ENCODE results near the gene BIRC2.

The BIRC2 gene

DNA sequence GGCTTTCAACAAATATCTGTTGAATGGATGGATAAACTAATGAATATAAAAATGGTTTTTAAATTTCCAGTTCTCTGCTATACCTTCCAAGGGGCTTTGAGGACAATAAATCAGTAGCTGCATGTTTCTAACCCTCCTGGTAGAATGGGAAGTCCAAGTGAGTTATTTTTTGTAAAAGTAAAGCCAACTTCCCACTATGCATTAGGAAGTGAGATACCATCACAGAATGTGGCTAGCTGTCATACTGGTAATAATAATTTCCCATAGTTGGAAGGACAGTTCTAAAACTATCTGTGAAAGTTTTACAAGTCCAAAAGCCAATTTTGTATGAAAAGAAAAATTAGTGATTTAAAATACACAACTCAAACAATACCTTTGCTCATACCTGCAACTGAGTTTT is 55.5 kb downstream of the BIRC2 start:
- DNase-seq: no peak

DNA sequence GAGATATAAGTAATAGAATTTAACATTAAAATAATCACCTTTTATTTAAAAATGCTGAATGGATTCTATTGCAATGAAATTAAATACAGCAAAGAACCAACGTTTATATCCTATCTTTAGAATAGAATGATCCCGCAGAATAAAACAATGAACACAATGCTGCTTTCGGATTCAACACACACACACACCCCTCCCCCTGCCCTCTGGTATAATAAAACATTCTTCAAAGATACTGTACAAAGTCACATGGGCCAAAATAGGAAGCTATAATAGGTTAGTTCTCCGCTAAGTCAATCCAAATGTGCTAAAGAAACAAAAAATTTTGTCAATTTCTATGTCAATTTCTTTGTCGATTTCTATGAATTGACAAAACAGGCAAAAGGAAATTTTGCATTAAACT is 58.5 kb downstream of the BIRC2 start:
- DNase-seq: no peak

DNA sequence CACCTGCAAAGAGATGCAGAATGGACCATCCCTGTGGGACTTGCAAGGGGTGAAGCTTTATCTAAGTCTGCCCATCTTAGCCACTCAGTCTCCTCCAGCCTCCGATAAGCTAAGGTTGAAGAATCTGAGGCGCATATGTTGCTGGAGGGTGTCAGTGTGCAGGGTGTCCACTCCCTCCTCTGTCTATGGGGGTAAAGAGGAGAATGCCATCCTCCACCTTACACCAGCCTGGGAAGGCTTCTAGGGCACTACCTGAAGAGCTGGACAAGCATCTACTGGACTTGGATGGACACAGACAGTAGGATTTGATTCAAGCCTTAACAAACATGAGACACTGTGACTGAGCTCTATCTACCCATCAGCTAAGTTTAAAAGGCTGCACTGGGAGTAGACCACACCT is 59.1 kb downstream of the BIRC2 start:
- no peak for DNase-seq

DNA sequence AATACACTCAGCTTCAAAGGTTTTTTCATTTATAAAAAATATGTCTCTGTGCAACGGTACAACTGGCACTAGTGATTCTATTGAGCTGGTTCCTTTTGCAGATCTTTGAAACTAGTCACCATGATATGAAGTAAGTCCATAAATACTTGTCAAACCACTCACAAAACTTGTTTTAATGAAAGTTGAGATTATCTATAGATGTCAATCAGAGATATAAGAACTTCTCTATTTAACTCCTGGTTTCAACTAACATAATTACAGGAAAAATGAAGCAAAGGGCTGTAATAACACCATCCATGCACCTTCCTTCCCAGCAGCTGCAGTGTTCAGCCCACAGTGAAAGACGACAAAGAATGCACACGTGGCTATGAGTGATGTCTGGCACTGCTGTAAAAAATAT is 60.9 kb downstream of the BIRC2 start:
- no peak for DNase-seq

DNA sequence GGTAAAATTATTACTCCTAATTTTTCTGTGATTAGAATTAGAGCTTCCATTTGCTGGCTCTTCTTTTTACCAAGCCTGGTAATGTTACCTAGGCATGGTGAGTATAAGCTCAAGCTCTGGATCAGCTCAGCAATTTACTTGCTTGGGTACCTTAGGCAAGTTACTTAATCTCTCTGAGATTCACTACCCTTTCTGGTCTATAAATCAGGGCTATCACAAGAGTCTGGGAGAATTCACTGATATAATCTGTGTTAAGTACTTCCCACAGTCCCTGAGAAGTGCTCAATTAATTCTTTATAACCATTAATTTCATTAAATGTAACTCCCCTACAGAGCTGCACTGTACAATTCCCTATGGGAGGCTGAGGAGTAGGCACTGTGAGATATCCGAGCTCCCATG is 61.3 kb downstream of the BIRC2 start:
- no peak for DNase-seq

DNA sequence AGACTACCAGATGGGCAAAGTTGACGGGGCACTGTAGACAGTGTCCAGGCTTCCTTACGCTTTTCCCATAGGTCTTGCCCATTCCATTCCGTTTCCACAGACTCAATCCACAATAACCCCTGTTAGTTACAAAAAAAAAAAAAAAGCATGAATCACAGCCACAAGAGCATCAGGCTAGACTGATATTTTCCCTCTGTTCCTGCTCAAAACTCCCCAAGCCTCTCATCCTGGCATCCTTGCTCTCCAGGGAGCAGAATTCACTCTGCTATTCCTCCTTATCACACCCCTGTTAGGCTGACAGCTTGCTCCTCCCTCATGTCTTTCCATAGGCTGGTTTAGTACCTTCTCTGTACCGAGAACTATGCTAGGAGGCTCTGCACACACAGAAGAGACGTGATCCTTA is 63.4 kb downstream of the BIRC2 start:
- DNase-seq: no peak

DNA sequence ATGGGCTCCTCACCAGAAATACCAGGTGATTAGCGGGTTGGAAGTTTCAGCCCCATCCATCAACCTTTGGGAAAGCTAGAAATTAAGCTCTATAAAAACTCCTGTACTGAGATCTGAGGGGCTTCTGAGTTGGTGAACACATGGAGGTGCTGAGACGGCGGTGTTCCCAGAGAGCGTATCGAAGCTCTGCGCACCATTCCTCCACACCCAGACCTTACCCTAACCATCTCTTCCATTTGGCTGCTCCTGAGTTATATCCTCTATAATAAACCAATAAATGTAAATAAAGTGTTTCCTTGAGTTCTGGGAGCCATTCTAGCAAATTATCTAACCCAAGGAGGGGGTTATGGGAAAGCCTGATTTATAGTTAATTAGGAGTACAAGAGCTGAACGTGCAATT is 64.1 kb downstream of the BIRC2 start:
- no peak for DNase-seq

DNA sequence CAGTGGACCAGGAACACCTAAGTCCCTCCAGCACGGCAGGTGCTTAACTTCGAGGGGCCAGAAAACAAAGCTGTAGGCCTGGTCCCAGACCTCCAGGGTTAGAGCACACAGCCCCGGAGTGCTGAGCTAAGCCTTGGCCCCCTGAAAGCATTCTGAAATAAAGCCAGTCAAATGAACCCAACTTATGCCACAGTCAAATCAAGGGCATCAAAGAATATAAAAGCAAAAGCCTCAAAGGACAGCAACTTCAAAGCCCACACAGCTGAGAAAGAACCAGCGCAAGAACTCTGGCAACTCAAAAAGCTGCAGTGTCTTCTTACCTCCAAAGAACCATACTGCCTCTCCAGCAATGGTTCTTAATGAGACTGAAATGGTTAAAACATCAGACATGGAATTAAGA is 66.5 kb downstream of the BIRC2 start:
- DNase-seq: no peak

DNA sequence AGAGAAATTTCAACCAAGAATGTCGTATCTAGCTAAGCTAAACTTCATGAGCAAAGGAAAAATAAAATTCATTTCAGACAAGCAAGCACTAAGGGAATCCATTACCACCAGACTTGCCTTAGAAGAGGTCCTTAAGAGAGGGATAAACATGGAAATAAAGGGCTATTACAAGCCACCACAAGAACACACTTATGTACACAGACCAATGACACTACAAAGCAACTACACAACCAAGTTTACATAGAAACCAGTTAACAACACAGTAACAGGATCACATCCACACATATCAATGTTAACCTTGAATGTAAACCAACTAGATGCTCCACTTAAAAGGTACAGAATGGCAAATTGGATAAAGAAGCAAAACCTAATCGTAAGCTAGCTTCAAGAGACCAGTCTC is 67.5 kb downstream of the BIRC2 start:
- no peak for DNase-seq

DNA sequence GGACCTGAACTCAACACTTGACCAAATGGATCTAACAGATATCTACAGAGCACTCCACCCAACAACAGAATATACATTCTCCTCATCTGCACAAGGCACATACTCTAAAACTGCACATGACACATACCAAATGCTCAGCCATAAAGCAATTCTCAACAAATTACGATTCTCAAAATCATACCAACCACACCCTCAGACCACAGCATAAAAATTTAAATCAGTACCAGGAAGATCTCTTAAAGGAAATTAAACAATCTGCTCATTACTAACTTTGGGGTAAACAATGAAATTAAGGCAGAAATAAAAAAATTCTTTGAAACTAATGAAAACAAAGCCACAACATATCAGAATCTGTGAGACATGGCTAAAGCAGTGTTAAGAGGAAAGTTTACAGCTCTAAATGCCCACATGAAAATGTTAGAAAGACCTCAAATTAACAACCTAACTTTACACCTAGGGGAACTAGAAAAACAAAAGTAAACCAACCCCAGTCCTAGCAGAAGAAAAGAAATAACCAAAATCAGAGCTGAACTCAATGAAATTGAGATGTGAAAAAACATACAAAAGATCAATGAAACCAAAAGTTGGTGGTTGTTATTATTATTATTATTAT is 68.4 kb downstream of the BIRC2 start:
- DNase-seq: no peak

DNA sequence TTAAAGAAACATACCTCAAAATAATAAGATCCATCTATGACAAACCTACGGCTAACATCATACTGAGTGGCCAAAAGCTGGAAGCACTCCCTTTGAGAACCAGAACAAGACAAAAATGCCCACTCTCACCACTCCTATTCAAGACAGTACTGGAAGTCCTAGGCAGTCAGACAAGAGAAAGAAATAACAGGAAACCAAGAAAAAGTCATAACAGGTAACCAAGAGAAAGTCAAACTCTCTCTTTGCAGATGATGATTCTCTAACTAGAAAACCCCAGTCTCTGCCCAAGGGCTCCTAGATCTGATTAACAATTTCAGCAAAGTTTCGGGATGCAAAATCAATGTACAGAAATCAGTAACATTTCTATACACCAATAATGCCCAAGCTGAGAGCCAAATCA is 70.0 kb downstream of the BIRC2 start:
- no peak for DNase-seq

DNA sequence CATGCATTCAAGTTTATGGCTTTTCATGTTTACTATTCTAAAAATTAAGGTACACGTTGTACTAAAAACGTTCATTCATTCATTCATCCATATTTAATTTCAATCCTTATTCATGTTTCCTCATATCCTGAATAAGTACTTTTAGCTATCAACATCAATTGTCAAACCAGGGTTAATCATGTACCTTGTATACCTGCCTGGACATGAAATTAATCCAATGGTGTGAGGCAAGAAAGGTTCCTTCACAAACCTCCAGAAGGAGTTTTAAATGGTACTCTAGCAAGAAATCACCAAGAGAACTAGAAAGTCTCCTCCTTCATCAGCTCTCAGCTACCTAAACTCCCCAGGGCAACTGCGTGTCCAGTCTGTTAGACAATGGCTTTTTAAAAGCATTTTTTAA is 72.2 kb downstream of the BIRC2 start:
- no peak for DNase-seq

DNA sequence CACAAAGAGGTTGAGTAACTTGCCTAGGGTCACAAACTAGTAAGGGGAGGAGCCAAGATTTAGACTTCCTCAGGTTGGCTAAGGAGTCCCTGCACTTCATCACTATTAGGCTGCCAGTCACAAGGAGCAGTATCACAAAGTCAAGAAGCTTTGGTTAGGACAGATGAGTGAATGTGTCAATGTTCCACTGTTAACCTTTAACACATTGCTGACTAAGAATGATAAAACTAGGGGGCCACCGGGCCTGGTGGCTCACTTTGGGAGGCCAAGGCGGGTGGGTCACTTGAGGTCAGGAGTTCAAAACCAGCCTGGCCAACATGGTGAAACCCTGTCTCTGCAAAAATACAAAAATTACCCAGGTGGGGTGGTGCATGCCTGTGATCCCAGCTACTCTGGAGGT is 73.5 kb downstream of the BIRC2 start:
- no peak for DNase-seq

DNA sequence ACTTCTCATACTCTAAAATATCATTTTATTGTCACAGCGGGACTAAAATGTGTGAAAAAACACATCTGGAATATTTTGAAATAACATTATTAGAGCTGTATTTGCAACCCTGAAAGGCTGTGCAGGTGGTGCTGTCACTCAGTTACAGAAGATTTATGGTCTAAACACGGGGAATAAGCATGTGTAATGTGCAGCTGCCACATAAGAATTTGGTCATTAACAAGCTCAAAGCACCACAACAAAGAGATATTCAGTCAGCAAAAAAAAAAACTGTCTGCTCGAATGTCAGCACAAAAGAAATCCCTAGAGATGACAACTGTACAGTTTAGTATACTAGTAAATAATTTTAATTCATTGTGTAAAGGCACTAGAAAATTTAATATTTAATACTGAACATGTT is 74.2 kb downstream of the BIRC2 start:
- DNase-seq: peak; percentile 31

DNA sequence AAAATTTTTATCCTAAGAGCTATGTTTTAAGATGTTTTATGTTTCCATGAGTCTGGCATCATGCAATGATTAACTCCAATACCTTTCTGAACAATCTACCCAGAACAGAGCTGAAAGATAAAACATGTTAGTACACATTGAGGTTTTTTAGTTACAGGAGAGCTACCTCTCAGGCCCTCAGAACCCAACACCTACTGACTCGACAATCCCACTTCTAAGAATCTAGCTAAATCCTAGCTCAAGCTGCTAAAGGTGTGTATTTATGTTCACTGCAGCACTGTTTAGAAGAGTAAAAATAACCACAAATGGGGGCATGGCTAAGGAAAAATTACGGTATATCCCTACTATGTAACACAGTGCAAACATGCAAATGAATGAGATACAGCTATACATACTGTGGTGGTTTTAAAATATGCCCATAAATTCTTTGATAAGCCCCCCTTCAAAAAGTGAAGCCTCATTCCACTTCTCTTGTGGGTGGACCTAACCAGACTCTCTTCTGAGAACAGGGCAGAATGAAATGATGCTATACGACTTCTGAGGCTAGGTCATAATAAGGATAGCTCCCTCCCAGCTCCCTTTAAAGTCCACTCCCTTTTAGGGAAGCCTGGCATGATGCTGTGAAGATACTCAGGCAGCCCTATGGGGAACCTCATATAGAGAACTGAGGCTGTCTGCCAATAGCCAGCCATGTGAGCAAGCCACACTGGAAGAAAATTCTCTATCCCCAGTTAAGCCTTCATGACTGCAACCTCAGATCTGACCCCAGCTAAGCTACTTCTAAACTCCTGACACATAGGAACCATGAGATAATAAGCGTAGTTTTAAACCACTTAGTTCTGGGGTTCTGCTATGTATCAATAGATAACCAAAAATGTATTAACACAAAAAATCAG is 76.1 kb downstream of the BIRC2 start:
- DNase-seq: no peak

DNA sequence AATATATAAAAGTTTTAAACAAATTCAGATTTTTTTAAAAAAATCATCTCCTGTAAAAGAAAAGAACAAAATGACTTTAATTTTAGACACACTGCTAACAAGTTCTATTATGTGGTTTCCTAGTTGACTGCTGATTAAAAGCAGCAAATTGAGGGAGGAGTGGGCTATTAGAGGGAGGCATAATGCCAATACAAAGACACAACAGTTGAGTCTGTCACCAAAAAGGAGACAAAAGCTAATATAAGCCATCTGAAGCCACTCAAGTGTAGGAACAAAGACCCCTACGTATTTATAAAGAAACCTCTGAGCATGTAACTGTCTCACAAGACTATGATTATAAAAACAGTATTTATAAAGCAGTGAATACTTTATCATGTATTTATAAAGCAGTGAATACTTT is 76.9 kb downstream of the BIRC2 start:
- no peak for DNase-seq

DNA sequence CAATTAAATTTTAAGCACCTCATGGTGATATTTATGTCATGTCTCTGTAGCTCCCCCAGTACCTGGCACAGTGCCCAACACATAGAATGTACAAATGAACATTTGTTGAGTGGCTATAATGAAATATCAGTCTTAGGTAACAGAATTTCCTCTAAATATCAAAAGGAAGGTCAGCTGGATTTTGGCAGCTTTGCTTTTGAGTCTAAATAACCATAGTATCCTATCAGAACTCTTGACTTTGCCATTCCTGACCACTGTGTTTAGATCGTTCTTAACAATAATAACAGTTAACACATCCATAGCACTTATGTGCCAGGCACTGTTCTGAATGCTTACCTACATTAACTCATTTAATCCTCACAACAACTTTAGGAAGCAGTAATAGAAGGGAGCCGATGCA is 79.0 kb downstream of the BIRC2 start:
- DNase-seq: no peak

DNA sequence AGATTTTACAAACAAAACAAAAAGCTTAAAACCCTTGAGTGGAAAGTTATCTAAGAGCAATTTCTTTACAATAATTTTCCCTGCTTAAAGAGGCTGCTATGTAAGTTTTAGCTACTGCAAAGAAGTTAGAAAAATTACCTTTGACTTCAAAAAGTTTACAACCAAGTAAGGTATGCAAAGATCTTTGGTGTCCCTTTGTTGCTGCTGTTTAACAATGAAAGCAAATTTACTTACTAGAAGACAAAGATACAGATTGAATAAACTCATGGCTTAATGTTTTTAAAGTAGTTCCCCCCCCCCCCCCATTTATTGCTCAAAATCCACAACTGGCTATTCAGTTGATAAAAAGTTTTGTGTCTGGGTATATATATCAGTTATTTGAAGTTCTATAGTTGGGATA is 79.6 kb downstream of the BIRC2 start:
- DNase-seq: no peak

DNA sequence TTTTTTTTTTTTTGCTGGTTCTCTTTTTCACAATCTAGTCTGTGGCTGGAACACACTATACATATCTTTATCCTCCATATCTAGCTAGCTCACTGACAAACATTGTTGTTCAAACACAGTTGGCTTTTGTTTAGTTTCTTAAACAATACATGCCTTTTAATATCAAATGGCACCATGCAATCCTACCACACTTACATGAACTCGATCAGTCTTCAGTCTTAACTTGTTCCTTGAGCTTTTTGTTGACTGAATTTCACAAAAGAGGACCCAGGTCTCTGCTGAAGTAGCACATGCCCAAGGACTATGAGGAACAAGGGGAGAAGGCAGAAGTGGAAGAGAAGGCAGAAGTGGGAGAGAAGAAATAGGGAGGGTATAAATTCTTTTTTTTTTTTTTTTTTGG is 80.1 kb downstream of the BIRC2 start:
- no peak for DNase-seq

Measured in NCI-H345 (cell line).